ENCODE measurements around the gene HNRNPCL1.

HNRNPCL1 gene

DNA sequence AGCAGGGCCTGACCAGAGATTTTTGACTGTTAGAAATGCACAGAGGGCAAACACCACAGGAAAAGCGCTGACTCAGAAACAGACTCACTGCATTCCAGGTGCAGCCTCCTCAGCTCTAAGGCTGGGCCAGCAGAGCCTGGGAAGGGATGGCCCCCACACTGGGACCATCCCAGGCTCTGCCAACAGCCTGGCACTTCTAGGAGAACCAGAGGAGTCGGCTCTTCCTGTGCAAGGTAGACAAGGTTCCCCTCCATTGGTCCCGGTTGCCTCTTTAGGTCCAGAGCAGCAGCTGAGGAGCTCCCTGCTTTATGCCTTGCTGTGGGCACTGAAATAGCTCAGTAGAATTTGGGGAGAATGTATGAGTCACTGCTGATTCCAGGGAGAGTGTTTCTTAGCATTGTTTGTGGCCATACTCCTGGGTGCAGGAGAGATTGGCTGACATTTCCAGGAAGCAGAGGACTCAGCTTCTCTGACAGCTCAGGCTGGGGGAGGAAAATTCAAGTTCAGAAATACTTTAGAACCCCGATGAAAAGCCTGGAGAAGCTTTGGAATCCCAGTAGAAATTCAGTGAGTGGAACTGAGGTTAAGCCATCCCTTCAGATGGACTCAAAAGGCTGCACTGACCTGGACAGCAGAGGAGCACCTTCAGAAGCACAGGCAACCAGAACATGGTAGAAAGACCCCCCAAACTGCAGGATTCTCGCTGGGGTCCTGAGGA is 37.7 kb downstream of the HNRNPCL1 start:
- no peaks in the 10 kb centered on the region for H3K36me3 ChIP-seq (ENCODE audit: control insufficient read depth in 2 of 2, insufficient read depth in 2 of 2, low read length in 2 of 2)
- H3K27me3 ChIP-seq (ENCODE audit: control insufficient read depth in 1 of 2, insufficient read depth in 2 of 2, low read length in 2 of 2): peaks cover 0 to 2% of the 10 kb centered on the region in 2 donors
- H3K4me3 ChIP-seq (ENCODE audit: low read length in 2 of 2): no peak overlapping the region
- H3K9ac ChIP-seq (ENCODE audit: low read length in 2 of 2): no peak overlapping the region
- H3K9me3 ChIP-seq (ENCODE audit: control insufficient read depth in 2 of 2, low read length in 2 of 2): no peaks in the 10 kb centered on the region
- no peaks in the 10 kb centered on the region for H3K4me1 ChIP-seq (ENCODE audit: control insufficient read depth, insufficient read depth, low read length)
- no peak overlapping the region for H3K27ac ChIP-seq (ENCODE audit: low read length)

- Histone ChIP-seq H3K9ac (ENCODE audit: low read length in 2 of 2) (no peak overlapping the region), H3K4me3 (ENCODE audit: low read length in 2 of 2) (no peak overlapping the region), H3K27ac (ENCODE audit: low read length) (no peak overlapping the region)
Measured at GRCh38 chr1:12809933-12810332, 38.6 kb downstream of the HNRNPCL1 start.

GRCh38 chr1:12799730-12800129 is 48.8 kb downstream of the HNRNPCL1 start:
- Histone ChIP-seq H3K9ac (ENCODE audit: low read length in 2 of 2) (no peak overlapping the region), H3K4me1 (ENCODE audit: control insufficient read depth, insufficient read depth, low read length) (no peaks in the 10 kb centered on the region), H3K27me3 (ENCODE audit: control insufficient read depth in 1 of 2, insufficient read depth in 2 of 2, low read length in 2 of 2) (peaks cover 0 to 2% of the 10 kb centered on the region in 2 donors), H3K36me3 (ENCODE audit: control insufficient read depth in 2 of 2, insufficient read depth in 2 of 2, low read length in 2 of 2) (no peaks in the 10 kb centered on the region), H3K27ac (ENCODE audit: low read length) (no peak overlapping the region), H3K9me3 (ENCODE audit: control insufficient read depth in 2 of 2, low read length in 2 of 2) (no peaks in the 10 kb centered on the region), H3K4me3 (ENCODE audit: low read length in 2 of 2) (no peak overlapping the region)

More at GRCh38 chr1:12809933-12810332, 38.6 kb downstream of the HNRNPCL1 start:
- Histone ChIP-seq H3K27me3 (ENCODE audit: control insufficient read depth in 1 of 2, insufficient read depth in 2 of 2, low read length in 2 of 2) (peaks cover 0 to 2% of the 10 kb centered on the region in 2 donors), H3K9me3 (ENCODE audit: control insufficient read depth in 2 of 2, low read length in 2 of 2) (no peaks in the 10 kb centered on the region), H3K36me3 (ENCODE audit: control insufficient read depth in 2 of 2, insufficient read depth in 2 of 2, low read length in 2 of 2) (no peaks in the 10 kb centered on the region), H3K4me1 (ENCODE audit: control insufficient read depth, insufficient read depth, low read length) (no peaks in the 10 kb centered on the region)

- Histone ChIP-seq H3K36me3 (ENCODE audit: control insufficient read depth in 2 of 2, insufficient read depth in 2 of 2, low read length in 2 of 2) (no peaks in the 10 kb centered on the region), H3K27ac (ENCODE audit: low read length) (no peak overlapping the region), H3K4me1 (ENCODE audit: control insufficient read depth, insufficient read depth, low read length) (no peaks in the 10 kb centered on the region), H3K9me3 (ENCODE audit: control insufficient read depth in 2 of 2, low read length in 2 of 2) (no peaks in the 10 kb centered on the region), H3K9ac (ENCODE audit: low read length in 2 of 2) (no peak overlapping the region), H3K4me3 (ENCODE audit: low read length in 2 of 2) (no peak overlapping the region), H3K27me3 (ENCODE audit: control insufficient read depth in 1 of 2, insufficient read depth in 2 of 2, low read length in 2 of 2) (peaks cover 0 to 2% of the 10 kb centered on the region in 2 donors)
Measured at GRCh38 chr1:12798911-12799310, 49.6 kb downstream of the HNRNPCL1 start.
